ENCODE results near the gene DIRAS3.
"Not testable (repeated sequence)": the region's sequence is repeated elsewhere in the genome, so short reads cannot be mapped to it uniquely, and the experiment has no call there.

The DIRAS3 gene

DNA sequence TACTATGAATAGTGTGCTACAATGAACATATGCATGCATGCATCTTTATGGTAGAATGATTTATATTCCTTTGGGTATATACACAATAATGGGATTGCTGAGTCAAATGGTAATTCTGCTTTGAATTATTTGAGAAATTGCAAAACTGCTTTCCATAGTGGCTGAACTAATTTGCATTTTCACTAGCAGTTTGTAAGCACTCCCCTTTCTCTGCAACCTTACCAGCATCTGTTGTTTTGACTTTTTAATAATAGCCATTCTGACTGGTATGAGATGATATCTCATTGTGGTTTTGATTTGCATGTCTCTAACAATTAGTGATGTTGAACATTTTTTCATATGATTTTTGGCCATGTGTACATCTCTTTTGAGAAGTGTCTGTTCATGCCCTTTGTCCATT, 24.0 kb upstream of the DIRAS3 start:
- TF ChIP-seq, protein P1, sequence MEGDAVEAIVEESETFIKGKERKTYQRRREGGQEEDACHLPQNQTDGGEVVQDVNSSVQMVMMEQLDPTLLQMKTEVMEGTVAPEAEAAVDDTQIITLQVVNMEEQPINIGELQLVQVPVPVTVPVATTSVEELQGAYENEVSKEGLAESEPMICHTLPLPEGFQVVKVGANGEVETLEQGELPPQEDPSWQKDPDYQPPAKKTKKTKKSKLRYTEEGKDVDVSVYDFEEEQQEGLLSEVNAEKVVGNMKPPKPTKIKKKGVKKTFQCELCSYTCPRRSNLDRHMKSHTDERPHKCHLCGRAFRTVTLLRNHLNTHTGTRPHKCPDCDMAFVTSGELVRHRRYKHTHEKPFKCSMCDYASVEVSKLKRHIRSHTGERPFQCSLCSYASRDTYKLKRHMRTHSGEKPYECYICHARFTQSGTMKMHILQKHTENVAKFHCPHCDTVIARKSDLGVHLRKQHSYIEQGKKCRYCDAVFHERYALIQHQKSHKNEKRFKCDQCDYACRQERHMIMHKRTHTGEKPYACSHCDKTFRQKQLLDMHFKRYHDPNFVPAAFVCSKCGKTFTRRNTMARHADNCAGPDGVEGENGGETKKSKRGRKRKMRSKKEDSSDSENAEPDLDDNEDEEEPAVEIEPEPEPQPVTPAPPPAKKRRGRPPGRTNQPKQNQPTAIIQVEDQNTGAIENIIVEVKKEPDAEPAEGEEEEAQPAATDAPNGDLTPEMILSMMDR (conservative IDR thresholded peaks at IDR 0.05): no peak

DNA sequence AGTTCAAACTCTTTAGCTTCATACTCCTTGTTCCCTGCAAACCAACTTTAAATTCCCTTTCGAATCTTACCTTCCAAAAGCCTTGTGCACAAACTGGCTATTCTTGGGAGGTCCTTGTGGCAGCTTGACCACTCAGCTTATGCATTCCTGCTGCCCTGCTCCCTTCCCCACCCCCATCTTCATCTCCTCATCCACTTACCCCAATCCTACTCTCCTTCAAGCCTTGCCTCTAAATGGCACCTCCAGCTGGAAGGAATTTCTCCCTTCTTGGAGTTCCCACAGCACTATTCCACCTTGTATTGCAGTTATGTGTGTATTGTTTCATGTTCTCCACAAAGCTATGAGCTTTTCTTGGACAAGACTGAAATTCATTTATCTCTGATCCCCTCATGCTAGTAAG, 15.3 kb upstream of the DIRAS3 start:
- no peak overlapping the region for H3K27ac ChIP-seq
- TF ChIP-seq, protein P1 (conservative IDR thresholded peaks at IDR 0.05): no peak

More for the DNA sequence above, 24.0 kb upstream of the DIRAS3 start:
- no peak overlapping the region for H3K27ac ChIP-seq

DNA sequence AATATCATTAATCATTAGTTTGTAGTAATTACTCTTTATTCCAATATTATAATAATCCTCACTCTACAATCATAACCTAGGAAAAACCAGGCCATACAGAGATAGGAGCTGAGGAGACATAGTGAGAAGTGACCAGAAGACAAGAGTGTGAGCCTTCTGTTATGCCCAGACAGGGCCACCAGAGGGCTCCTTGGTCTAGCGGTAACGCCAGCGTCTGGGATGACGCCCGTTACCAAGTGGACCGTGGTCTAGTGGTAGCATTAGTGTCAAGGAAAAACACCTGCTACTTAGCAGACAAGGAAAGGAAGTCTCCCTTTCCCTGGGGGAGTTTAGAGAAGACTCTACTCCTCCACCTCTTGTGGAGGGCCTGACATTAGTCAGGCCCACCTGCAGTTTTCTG, 7.6 kb upstream of the DIRAS3 start:
- H3K27ac ChIP-seq: not testable (repeated sequence)

DNA sequence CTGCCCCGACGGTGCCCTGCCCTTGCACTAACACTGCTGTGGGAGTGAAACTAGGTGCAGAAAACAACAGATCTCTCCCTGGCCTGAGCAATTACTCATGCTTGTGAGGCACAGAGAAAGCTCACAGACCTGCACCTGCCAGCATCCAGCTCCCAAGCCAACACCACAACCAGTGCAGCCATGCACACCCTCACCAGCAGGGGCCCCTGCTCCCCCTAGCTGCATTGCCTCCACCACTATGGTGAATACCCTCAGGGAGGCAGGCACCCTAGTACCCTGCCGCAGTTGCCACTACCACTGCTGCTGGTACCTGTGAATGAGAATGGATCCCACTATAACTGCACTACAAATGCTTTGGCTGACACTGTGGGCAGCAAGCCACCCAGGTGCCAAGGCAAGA, 7.1 kb upstream of the DIRAS3 start:
- H3K27ac ChIP-seq: no peak overlapping the region
- TF ChIP-seq, protein P1 (conservative IDR thresholded peaks at IDR 0.05): no peak

DNA sequence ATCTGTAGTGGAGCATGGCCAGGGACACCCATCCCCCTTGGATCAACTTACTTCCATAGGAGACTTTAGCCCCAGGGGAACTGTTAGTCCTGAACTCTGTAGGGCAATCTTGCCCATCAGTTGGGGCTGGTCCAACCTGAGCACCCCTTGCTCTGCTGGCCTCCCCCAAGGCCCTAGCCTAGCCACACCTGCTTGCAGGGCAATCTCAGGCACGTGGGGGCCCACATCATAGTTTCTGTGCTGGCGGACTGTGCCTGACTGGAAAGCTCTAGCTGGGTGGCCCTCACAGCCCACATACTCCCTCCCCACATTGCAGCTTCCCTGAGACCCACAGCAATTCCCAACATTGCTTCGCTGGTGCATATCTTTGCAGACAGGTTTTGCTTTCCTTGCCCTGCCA, 6.6 kb upstream of the DIRAS3 start:
- TF ChIP-seq, protein P1 (conservative IDR thresholded peaks at IDR 0.05): no peak
- H3K27ac ChIP-seq: no peak overlapping the region

DNA sequence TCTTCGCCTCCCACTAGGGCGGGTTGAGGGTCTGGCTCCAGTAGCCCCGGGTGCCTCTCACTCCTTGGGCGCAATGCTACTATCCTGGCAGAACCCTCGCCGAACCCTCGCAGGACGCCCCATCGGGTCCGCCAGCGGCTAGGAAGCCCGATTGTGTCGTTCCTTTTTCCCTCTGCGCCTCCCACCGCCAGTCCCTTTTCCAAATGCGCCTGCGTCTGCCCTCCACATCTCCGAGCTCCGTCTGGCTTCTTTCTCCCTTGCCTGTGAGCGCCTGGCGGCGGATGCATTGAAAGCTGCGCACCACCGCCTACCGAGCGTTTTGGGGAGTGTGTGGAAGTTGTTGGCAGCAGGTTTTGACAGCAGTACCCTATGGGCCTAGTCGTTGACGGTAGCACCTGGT, 1.0 kb upstream of the DIRAS3 start:
- TF ChIP-seq, protein P1 (conservative IDR thresholded peaks at IDR 0.05): no peak
- no peak overlapping the region for H3K27ac ChIP-seq

DNA sequence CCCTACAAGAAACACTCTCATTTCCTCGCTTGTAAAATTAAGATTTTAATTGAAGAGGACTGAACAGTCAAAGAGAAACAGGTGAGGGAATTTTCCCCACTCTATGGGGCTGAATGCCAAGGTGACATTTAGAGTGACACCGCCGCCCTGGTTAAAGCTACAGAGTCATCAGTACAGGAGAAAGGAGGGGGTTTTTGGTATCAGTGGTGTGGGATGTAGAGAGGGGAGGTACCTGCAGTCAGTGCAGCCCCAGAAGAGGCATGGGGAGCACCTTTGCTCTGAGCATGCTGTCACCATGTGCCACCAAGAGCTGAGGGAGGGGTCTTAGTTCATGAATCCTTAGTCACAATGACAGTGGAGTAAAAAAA, 2.8 kb downstream of the DIRAS3 start:
- H3K27ac ChIP-seq: no peak overlapping the region
- TF ChIP-seq, protein P1 (conservative IDR thresholded peaks at IDR 0.05): no peak

DNA sequence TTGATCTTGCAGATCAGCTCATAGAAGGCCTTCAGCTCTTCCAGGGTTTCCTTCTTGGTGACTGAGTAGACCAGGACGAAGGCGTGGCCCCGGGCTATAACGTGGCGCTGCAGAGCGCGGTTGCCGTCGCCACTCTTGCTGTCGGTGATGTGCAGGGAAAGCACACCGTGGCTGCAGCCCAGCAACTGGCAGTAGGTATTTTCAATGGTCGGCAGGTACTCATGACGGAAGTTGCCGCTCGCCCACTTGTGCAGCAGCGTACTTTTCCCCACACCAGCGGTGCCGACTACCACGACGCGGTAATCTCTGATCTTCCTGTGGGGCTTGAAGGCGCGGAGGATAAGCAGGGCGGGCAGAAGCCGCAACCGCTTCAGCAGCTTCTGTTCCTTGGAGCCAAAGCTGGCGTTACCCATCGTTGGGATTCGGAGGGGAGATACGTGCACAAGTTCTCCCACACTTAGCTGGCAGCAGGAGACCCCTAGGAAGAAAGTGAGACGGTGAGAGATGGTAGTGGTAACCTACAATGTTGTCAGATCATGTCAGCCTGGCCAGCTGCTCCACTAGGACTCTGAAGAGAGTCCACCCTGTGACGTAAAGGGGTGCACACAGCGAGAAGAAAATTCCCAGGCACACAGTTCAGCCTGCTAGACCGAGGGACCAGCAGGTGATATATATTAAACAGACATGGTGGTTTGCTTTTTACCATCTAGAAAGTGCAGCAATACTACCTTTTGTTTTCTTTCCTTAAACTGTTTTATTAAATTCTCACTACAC, 3.4 kb downstream of the DIRAS3 start:
- TF ChIP-seq, protein P1 (conservative IDR thresholded peaks at IDR 0.05): no peak
- H3K27ac ChIP-seq: no peak overlapping the region
